ENCODE measurements around the gene LGI4.

Gene LGI4

DNA sequence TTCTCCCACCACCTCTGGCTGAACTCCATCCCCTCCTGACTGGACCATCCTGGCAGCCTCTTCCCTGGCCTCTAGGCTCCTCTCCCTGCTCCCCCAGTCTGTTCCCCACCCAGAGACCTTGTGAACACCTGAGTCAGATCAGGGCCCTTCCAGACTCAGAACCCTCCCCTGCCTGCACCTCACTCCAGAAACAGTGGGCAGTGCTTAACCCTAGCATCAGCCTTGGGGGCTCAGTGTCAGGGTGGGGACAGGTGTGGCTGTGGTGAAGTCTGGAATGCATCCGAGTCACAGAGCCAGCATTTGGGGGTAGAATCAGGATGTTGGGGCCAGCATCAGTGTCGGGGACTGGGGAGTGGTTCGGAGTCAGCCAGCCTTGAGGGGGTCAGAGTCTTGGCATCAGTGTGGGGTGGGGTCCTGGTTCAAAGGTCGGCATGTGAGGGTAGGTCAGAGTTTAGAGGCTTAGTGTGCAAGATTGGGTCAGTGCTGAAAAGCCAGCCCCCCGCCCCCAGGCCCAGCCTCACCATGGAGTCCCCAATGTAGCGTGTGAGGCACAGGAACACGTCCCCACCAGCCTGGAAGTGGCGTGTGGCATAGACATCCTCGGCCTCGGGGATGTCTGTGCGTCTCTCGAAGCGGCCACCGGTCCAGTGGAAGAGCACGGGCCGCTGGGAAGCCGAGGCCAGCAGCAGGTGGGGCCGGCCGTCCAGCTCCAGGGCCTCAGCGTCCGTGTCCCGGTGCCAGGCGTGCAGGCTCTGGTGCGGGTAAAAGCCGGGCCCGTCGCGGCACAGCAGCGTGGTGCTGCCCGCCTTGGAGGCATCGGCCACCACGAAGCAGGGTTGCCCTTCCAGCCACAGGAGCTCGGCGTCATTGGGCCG lies 8.9 kb downstream of the LGI4 start:
- Mint-ChIP-seq H3K27ac (no peak overlapping the region), H3K9me3 (ENCODE audit: low read depth) (no peaks in the 10 kb centered on the region)

DNA sequence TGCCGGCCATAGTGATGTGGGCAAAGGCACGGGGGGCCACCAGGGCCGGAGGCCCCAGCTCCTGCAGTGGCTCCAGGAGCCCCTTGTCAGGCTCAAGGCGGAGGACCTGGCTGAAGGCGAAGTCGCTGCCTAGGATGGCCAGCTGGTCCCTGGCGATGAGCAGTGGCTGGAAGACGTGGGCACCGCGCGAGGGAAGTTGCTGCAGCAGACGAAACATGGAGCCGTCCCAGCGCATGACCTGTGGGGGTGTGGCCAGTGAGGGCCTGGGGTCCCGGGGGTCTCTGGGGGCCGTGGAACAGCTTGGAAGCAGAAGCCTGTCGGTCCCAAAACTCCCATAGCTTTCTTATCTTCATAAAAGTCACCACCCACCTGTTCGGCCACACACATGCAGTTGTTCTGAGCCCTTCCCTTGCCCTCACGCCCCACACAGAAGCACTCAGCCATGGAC lies 9.6 kb downstream of the LGI4 start:
- no peak overlapping the region for H3K27ac Mint-ChIP-seq
- no peaks in the 10 kb centered on the region for H3K27me3 Mint-ChIP-seq

More for the DNA sequence above, 8.9 kb downstream of the LGI4 start:
- H3K4me3 Mint-ChIP-seq: peak overlapping the region; percentile 35
- H3K36me3 Mint-ChIP-seq: no peaks in the 10 kb centered on the region
- H3K4me1 Mint-ChIP-seq (ENCODE audit: low read depth): peaks cover 11% of the 10 kb centered on the region
- H3K27me3 Mint-ChIP-seq: no peaks in the 10 kb centered on the region

DNA sequence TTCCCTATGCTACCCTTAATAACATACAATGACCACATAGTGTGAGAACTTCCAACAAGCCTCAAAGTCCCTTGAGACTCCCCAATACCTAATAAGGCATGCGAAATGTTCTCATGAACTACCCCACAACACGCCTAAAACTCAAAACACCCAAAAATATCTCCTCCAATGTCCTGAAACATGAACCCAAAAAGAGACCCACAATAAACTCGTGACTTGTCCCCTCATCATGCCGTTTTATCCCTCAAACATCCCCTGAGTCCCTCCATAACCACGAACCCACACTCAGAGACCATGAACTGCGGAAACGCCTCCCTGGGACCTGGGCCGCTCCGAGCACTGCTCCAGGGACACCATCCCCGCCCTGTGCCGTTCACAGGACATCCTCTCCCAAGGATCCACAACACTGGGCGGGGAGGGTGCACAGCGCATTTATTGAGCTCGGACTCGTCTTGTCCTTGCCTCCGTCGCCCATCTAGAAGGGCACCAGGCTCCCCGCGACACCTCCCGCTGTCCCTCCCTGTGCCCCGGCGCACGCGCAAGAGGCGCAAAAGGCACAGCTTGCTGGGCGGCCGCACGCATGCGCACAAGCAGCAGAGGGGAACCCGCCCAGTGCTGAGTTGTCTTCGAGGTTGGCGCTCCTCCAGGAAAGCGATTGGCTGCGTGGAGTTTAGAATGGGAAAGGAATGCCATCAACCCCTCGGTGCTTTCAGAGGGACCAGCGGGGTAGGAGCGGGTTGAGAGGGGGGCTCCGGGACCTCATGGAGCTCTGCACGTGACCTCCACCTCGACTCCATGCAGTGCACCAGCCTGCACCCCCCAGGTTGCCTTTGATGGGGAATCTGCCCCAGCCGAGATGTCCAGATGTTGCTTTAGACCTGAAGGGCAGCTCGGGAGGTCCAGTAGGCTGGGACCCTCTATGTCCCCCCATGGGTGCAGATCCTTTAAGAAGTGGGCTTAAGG lies 10.5 kb downstream of the LGI4 start:
- peak overlapping the region; percentile 84 for H3K4me3 Mint-ChIP-seq
- H3K9me3 Mint-ChIP-seq (ENCODE audit: low read depth): no peaks in the 10 kb centered on the region
- H3K27me3 Mint-ChIP-seq: no peaks in the 10 kb centered on the region
- no peaks in the 10 kb centered on the region for H3K36me3 Mint-ChIP-seq
- H3K4me1 Mint-ChIP-seq (ENCODE audit: low read depth): peaks cover 11% of the 10 kb centered on the region
- peak overlapping the region; percentile 67 for H3K27ac Mint-ChIP-seq

More for the DNA sequence above, 9.6 kb downstream of the LGI4 start:
- Mint-ChIP-seq H3K4me1 (ENCODE audit: low read depth) (peaks cover 11% of the 10 kb centered on the region), H3K36me3 (no peaks in the 10 kb centered on the region), H3K9me3 (ENCODE audit: low read depth) (no peaks in the 10 kb centered on the region), H3K4me3 (peak overlapping the region; percentile 35)

DNA sequence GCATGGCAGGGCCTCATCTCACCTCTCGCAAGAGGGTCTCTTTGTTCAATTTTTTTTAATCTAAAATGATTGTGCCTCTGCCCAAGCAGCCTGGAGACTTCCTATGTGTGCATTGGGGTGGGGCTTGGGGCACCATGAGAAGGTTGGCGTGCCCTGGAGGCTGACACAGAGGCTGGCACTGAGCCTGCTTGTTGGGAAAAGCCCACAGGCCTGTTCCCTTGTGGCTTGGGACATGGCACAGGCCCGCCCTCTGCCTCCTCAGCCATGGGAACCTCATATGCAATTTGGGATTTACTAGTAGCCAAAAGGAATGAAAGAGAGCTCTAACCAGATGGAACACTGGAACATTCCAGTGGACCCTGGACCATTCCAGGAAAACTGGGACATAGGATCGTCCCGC lies 11.3 kb downstream of the LGI4 start:
- H3K27me3 Mint-ChIP-seq: no peaks in the 10 kb centered on the region
- peak overlapping the region; percentile 84 for H3K4me3 Mint-ChIP-seq
- H3K27ac Mint-ChIP-seq: no peak overlapping the region
- peaks cover 11% of the 10 kb centered on the region for H3K4me1 Mint-ChIP-seq (ENCODE audit: low read depth)
- H3K9me3 Mint-ChIP-seq (ENCODE audit: low read depth): no peaks in the 10 kb centered on the region
- H3K36me3 Mint-ChIP-seq: no peaks in the 10 kb centered on the region

DNA sequence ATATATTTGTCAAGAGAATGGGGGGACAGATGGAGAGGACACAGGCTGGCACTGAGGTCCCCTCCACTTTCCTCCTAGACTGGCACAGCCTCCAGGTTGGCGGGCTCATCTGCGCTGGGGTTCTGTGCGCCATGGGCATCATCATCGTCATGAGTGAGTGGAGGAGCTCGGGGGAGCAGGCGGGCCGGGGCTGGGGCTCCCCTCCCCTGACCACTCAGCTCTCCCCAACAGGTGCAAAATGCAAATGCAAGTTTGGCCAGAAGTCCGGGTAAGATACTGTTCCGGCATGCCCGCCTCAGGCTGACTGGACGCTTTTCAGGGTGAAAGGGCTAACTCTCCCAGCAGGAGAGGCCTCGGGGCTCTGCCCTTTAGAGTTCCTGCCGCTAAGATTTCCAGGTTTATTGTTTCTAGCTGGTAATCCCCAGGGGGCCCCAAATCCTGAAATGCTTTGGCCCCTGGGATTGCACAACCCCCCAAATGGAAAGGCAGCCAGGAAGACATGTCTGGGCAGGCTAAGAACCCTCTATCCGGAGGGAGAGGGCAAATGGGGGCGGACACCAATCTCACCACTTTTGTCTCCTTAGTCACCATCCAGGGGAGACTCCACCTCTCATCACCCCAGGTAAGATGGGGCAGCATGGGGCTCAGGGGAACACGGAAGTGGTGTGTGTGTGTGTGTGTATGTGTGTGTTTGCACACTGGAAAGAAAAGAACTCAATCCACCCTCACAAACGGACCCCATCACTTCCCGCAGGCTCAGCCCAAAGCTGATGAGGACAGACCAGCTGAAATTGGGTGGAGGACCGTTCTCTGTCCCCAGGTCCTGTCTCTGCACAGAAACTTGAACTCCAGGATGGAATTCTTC lies 11.9 kb downstream of the LGI4 start:
- H3K36me3 Mint-ChIP-seq: no peaks in the 10 kb centered on the region
- H3K9me3 Mint-ChIP-seq (ENCODE audit: low read depth): no peaks in the 10 kb centered on the region
- no peaks in the 10 kb centered on the region for H3K27me3 Mint-ChIP-seq
- H3K4me1 Mint-ChIP-seq (ENCODE audit: low read depth): peaks cover 11% of the 10 kb centered on the region
- no peak overlapping the region for H3K27ac Mint-ChIP-seq
- H3K4me3 Mint-ChIP-seq: no peak overlapping the region

DNA sequence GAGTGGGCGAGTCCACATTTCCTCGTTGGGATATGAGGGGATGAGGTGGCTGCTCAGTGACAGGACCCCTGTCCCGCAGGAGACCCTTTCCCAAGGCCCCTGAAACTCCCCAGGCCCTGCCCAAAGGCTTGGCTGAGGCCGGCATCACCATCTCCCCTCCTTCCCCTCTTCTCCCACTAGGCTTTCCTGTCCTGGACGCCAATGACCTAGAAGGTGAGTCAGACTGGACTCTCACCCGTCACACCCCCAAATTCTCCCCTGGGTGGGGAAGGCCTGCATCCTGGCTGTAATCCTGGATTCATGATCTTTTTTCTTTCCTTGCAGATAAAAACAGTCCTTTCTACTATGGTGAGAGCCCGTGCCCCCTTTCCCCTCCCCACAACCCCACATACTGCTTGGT lies 14.0 kb downstream of the LGI4 start:
- no peak overlapping the region for H3K4me3 Mint-ChIP-seq
- H3K27ac Mint-ChIP-seq: no peak overlapping the region

DNA sequence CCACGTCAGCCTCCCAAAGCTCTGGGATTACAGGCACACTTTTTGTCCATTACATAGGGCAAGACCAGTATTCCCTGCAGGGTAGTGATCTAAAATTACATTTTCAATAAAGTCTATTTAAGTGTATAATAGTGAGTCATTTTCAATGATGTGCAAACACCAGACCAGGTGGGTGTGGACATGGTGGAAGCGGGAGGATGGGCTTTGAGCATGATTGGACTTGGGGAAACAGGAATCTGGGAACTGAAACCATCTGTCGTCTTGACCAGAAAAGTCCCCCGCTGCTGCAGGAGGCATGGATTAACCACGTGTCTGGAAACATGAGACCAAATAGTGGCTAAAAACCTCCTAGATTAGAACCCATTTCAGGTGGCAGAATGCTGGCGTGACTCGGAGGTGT lies 14.4 kb downstream of the LGI4 start:
- Mint-ChIP-seq H3K36me3 (no peaks in the 10 kb centered on the region), H3K4me3 (no peak overlapping the region), H3K4me1 (ENCODE audit: low read depth) (peaks cover 14% of the 10 kb centered on the region), H3K27ac (no peak overlapping the region), H3K27me3 (no peaks in the 10 kb centered on the region), H3K9me3 (ENCODE audit: low read depth) (no peaks in the 10 kb centered on the region)

More for the DNA sequence above, 14.0 kb downstream of the LGI4 start:
- no peaks in the 10 kb centered on the region for H3K9me3 Mint-ChIP-seq (ENCODE audit: low read depth)
- H3K4me1 Mint-ChIP-seq (ENCODE audit: low read depth): peaks cover 14% of the 10 kb centered on the region
- H3K27me3 Mint-ChIP-seq: no peaks in the 10 kb centered on the region
- H3K36me3 Mint-ChIP-seq: no peaks in the 10 kb centered on the region

DNA sequence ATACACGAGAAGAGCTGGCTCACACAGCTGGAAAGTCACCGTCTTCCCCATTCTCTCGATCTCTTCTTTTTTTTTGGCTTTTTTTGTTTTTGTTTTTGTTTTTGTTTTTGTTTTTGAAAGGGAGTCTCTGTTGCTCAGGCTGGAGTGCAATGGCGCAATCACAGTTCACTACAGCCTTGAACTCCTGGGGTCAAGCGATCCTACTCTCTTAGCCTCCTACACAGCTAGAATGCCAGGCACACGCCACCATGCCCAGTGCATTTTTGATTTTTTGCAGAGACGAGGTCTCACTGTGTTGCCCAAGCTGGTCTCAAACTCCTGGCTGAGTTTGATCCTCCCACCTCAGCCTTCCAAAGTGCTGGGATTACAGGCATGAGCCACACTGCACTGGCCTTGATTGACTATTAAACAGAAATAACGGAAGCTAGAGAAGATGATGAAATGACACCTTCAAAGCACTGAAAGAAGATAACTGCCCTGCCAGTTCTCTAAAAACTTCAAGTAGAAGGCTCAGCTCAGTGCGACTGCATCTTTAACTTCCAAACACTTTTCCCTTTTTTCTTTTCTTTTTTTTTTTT lies 15.2 kb downstream of the LGI4 start:
- H3K4me1 Mint-ChIP-seq (ENCODE audit: low read depth): peaks cover 15% of the 10 kb centered on the region
- no peak overlapping the region for H3K4me3 Mint-ChIP-seq
- H3K9me3 Mint-ChIP-seq (ENCODE audit: low read depth): no peaks in the 10 kb centered on the region
- H3K27me3 Mint-ChIP-seq: no peaks in the 10 kb centered on the region
- H3K36me3 Mint-ChIP-seq: no peaks in the 10 kb centered on the region
- no peak overlapping the region for H3K27ac Mint-ChIP-seq

DNA sequence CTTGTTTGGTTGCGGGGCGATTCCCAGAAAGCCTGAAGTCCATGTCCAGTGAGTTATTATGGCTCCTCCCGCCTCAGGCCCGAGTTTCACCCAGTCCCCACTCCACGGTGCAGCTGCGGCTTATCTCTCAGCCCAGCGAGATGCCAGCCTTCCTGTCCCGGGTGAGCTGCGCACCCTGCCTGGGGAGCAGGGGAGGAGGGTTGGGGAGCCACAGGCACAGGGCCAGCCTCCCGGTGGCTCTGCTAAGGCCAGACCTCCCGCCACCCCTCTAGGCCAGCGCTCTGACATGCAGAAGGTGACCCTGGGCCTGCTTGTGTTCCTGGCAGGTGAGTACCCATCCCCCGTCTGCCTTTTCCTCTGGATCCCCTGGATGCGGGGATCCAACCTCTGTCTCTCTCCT lies 15.8 kb downstream of the LGI4 start:
- Mint-ChIP-seq H3K4me1 (ENCODE audit: low read depth) (peaks cover 13% of the 10 kb centered on the region), H3K4me3 (no peak overlapping the region), H3K36me3 (no peaks in the 10 kb centered on the region), H3K27me3 (no peaks in the 10 kb centered on the region), H3K9me3 (ENCODE audit: low read depth) (no peaks in the 10 kb centered on the region), H3K27ac (no peak overlapping the region)

DNA sequence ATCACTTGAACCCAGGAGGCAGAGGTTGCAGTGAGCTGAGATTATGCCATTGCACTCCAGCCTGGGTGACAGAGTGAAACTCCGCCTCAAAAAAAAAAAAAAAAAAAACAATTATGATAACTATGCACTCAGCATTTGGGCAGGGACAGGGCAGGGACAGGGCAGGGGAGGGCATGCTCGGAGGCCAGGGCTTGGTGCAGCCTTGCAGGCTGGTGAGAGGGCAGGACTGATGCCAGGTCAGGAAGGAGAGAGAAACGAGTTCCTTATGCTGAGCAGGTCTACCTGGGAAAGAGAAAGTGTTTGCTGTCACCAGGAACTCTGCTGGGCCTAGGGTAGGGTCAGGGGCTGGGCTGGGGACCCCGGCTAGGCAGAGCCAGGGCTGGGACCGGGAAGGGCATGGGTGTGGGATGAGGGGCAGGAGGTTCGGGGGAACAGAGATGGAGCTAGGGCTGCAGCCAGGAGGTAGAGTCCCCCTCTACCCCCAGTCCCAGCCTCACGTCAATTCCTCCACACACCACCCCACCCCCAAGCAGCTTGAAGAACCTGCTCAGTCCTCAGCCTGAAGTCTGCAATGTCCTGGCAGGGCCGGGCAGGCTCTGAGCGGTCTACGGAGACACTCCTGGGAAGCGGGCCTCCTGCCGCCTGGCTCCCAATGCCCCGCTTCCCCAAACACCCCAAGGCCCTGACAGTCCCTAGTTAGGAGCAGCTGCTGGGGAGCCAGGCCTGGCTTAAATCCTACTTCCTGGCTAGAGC lies 16.4 kb downstream of the LGI4 start:
- peaks cover 9% of the 10 kb centered on the region for H3K4me1 Mint-ChIP-seq (ENCODE audit: low read depth)
- H3K27ac Mint-ChIP-seq: no peak overlapping the region
- no peaks in the 10 kb centered on the region for H3K36me3 Mint-ChIP-seq
- H3K4me3 Mint-ChIP-seq: no peak overlapping the region
- no peaks in the 10 kb centered on the region for H3K27me3 Mint-ChIP-seq
- no peaks in the 10 kb centered on the region for H3K9me3 Mint-ChIP-seq (ENCODE audit: low read depth)

DNA sequence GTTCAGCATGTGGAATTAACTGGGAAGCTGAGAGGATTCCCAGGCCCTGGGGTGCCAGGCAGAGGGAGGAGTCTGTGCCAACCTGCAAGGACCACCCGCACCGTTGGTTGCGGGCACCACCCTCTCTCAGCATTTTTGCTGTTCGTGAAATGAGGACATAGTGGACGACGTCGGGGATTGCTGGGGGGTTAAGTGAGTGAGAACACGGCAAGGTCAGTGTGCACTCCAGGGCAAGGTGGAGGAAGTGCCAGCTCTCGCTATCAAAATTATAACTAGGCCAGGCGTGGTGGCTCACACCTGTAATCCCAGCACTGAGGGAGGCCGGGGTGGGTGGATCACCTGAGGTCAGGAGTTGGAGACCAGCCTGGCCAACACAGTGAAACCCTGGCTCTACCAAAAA lies 17.1 kb downstream of the LGI4 start:
- H3K36me3 Mint-ChIP-seq: no peaks in the 10 kb centered on the region
- H3K27ac Mint-ChIP-seq: no peak overlapping the region
- H3K4me1 Mint-ChIP-seq (ENCODE audit: low read depth): peaks cover 9% of the 10 kb centered on the region
- no peaks in the 10 kb centered on the region for H3K9me3 Mint-ChIP-seq (ENCODE audit: low read depth)
- no peaks in the 10 kb centered on the region for H3K27me3 Mint-ChIP-seq
- H3K4me3 Mint-ChIP-seq: no peak overlapping the region

DNA sequence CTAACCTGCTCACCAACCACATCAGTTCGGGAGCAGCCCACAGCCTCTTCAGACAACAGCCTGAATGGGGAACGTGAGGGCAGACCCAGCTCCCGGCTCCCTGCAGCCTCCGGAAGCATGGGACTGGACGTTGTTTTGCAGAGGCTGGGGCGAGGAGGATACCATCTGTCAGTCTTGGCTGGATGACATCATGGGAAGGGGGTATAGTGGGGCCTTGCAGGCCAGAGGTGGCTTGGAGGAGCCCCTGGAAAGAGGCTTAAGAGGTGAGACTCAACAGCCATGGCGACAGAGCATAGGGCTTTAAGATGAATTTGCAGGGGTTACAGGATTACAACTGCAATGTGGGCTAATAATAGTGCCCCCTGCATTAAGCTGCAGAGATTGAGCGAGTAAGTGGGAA lies 17.7 kb downstream of the LGI4 start:
- Mint-ChIP-seq H3K4me3 (no peak overlapping the region), H3K27ac (no peak overlapping the region), H3K9me3 (ENCODE audit: low read depth) (no peaks in the 10 kb centered on the region)

DNA sequence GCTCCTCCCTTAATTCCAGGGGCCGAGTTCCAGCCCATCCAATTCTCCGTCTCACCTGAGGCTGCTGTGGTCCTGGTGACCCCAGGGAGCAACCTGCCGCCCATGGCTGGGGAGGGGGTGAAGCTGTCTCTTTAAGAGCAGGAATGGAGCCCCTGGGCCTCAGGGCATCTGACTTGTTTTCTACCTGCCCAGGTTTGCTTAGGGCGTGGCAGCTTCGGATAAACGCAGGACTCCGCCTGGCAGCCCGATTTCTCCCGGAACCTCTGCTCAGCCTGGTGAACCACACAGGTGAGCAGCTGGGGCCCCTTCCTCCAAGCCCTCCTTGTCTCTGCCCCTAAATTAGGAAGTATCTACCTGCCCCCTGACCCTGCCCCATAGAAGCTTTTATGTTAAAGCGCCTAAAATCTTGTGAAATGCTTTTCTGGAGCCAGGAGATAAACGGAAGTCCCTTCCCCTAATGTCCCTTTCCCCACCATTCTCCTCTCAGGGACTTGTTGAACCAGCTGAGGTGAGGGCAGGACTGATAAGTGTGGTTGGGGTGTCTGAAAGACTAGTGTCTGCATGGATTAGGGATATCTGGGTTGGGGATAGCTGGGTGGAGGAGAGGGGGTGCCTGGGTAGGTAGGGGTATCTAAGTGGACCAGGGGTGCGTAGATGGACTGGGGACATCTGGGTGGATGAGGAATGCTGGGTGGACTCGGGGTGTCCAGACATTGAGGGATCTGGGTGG lies 18.6 kb downstream of the LGI4 start:
- Mint-ChIP-seq H3K9me3 (ENCODE audit: low read depth) (no peaks in the 10 kb centered on the region), H3K36me3 (no peaks in the 10 kb centered on the region), H3K27me3 (no peaks in the 10 kb centered on the region), H3K4me1 (ENCODE audit: low read depth) (peaks cover 9% of the 10 kb centered on the region), H3K4me3 (no peak overlapping the region), H3K27ac (no peak overlapping the region)

More for the DNA sequence above, 17.7 kb downstream of the LGI4 start:
- H3K27me3 Mint-ChIP-seq: no peaks in the 10 kb centered on the region
- H3K36me3 Mint-ChIP-seq: no peaks in the 10 kb centered on the region
- peaks cover 9% of the 10 kb centered on the region for H3K4me1 Mint-ChIP-seq (ENCODE audit: low read depth)
